HG02678 (cell line): Measurements from ENCODE around the gene UTP15.
A peak's percentile ranks its signal among the peaks of the same experiment; 100 is the strongest.

Experiments
- ATAC-seq: cut with Tn5 transposase; IDR thresholded peaks from one replicate; pipeline ENCODE4 v1.9.1; 2021; ENCODE audit warnings: mild to moderate bottlenecking, moderate library complexity; ENCODE audit not compliant: unreplicated experiment

UTP15 gene

GRCh38 chr5:73564018-73564417 lies 1.5 kb upstream of the UTP15 start:
- no peak for ATAC-seq

- peak; percentile 5 for ATAC-seq
These were observed 868 bp upstream of the UTP15 start for GRCh38 chr5:73564675-73565074.

DNA sequence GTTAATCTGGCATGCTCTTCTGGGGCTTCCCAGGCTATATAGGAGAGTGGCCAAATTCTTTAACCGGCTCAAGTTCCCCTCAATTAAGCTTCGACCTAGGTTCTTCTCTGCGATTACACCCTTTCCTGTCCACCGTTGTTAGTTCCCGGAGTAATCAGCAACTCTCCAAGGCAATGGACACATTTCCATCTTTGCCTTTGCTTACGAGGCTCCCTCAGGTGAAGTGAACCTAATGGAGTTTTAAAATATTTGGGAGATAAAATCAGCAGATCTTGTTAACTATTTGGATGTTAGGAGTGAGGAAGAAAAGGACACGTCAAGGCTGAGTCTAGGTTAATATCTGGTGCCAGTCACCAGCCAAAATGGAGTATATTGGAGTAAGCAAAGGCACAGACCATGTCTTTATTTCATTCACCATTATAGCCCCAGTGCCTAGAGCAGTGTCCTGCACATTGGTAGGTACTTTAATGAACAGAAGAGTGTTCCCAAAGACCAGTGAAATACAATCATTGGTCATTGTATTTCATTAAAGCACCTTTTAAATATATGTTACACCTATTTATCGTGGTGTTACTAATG lies 515 bp downstream of the UTP15 start:
- no peak for ATAC-seq

DNA sequence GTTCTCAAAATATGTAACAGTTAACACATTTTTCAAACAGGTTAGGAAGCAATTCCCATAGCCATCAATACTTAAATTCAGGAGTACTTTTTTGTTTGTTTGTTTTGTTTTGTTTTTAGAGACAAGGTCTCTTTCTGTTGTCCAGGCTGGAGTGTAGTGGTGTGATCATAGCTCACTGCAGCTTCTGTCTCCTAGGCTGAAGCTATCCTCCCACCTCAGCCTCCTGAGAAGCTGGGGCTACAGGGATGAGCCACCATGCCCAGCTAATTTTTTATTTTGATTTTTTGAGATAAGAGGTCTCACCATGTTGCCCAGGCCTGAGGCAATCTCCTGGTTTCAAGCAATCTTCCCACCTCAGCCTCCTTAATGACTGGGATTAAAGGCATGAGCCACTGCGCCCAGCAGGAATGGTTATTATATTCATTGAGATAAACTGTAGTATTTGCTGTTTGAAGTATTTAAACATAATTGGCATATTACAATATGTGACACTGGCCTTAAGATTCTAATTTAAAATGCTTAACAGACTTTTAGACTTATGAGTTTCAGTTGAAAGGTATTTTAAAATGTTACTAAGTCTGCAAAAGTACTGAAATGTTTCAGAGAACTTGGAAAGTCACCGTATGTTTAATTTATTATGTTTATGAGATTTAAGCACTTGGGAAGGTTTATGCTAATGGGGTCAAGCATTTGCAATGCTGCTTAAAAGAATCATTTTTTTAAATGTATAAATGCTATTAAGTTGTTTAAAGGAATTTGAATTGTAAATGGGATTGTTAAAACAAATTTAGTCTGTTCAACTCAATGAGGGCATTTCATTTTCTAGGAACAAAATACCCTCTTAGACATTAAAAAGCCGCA lies 17.0 kb downstream of the UTP15 start:
- no peak for ATAC-seq

GRCh38 chr5:73587923-73588322 lies 22.4 kb downstream of the UTP15 start:
- ATAC-seq = peak; percentile 88

GRCh38 chr5:73591102-73591695 lies 25.7 kb downstream of the UTP15 start:
- ATAC-seq = peak; percentile 50

DNA sequence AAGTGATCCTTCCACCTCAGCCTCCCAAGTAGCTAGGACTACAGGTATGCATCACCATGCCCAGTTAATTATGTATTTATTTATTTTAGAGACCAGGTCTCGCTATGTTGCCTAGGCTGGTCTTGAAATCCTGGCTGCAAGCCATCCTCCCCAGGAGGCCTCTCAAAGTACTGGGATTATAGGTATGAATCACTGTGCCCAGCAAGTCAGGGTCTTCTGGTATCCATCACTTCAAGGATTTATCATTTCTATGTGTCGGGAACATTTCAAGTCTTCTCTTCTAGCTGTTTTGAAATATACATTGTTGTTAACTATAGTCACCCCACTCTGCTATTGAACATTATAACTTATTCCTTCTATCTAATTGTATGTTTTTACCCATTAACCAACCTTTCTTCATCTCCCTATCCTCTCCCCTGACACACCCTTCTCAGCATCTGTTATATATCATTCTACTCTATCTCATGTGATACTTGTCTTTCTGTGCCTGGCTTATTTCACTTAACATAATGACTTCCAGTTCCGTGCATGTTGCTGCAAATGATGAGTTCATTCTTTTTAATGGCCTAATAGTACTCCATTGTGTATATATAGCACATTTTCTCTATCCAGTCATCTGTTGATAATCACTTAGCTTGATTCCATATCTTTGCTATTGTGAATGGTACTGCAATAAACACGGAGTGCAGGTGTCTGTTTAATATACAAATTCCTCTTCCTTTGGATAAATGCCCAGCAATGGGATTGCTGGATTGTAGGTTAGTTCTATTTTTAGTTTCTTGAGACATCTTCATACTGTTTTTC lies 26.4 kb downstream of the UTP15 start:
- no peak for ATAC-seq

DNA sequence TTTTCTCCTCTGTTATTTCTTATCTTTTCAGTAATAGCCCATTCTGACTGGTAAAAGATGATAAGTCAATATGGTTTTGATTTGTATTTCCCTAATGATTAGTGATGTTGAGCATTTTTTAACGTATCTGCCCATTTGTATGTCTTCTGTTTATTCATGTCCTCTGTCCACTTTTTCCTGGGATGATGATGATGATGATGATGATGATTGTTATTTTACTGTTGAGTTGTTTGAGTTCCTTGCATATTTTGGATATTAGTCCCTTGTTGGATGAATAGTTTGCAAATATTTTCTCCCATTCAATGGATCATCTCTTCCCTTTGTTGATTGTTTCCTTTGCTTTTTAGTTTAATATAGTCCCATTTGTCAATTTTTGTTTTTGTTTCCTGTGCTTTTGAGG lies 27.0 kb downstream of the UTP15 start:
- ATAC-seq = no peak

DNA sequence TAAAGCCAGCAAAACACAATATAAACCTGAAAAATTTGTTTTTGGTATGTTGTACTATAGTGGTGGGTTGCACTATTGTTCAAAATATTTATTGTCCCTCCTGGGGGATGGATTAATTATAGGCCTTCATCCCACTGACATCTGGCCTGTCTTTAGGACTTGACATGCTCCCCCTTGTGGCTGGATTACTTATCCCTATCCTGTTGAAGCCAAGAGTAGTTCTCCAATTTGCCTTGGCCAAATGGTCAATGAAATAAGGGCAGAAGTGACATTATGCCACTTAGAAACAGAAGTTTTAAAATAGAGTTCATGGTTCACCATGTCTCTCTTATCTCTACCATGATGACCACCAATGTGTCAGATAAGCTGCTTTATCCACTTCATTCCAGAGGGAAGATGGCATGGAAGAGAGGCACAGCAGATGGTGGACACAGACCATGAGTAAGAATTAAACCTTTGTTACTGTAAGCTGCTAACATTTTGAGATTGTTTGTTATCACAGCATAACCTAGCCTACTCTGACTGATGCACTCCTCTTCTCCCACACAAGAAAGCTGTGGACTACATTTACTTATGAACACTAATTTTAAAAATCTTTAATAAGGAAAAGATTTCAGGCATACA lies 31.3 kb downstream of the UTP15 start:
- ATAC-seq = no peak

- ATAC-seq = no peak
These were observed 33.8 kb downstream of the UTP15 start for GRCh38 chr5:73599380-73599779.

DNA sequence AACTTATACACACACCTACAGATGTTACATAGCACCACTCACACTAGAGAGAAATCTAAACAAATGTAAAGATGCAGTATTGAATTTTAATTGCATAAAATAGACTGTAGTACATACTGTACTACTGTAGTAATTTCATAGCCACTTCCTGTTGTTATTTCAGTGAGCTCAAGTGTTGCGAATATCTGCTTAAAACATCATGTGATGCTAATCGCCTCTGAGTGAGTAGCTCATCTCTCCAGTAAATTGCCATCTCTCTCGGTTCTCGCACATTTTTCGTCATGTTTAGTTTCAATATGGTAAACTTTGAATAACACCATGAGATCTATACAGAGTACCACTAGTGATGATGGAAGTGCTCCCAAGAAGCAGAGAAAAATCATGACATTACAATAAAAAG lies 38.5 kb downstream of the UTP15 start:
- ATAC-seq = no peak

- ATAC-seq = no peak
These were observed 39.9 kb downstream of the UTP15 start for GRCh38 chr5:73605223-73606087.

DNA sequence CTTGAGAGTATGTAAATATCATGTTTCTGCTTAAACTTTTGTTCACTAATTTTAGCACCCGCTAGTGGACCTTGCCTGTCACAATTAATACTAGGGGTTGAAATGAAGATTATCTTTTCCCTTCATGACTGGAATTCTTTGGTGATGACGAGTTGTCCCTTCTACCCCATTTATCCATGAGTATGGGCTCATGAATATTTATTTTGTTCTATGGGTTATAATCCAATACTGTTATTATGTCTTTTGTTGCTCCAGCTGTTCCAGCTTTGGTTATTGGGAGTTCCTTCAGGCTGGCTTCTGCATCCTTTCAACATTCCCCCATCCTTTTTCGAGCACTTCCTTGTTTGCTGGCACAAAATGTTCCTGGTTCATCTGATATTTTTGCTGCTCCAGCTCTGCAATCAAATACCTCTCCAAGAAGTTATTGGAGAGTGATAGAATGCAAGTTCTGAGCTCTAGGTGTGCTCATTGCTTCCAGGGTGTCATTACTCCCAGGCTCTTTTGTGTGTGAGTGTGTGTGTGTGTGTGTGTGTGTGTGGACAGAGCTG lies 40.7 kb downstream of the UTP15 start:
- no peak for ATAC-seq

DNA sequence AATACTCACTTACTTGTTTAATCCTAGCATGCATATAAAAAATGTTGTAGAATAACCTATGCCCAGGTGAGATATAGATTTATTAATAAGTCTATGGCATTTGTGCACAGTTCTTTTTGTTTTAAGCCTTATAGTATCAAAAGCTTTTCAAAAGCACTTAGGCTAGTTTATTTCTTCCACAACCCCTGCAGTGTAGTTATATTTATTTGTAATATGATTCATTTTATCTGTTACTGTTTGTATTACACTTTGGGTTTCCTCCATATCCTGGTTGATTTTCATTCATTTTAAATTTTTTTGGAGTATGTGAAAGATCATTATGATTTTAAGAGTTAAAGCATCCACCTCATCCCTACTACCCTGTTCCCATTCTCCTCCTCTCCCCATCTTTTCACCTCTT lies 41.7 kb downstream of the UTP15 start:
- ATAC-seq = no peak

DNA sequence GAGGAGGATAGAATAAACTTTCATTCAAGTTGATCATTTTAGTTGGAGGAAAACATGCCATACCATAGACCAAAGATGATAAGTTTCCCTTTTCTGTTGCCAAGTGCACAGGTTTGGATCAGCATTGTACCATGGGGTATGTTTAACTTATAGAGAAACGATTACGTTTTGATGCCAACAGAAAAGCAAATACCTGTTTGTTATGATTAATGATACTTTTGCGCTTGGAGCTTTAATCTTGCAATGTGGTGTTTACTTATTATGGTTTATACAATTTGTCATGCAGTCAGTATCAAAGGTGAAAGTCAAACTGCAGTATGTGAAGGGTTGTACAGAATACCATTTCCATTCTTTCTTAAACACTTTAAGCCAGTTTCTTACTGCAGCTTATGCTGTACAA lies 47.3 kb downstream of the UTP15 start:
- ATAC-seq = no peak

- ATAC-seq = no peak
These were observed 49.5 kb downstream of the UTP15 start for GRCh38 chr5:73615085-73615484.

GRCh38 chr5:73615947-73616346 lies 50.4 kb downstream of the UTP15 start:
- no peak for ATAC-seq

- peak; percentile 66 for ATAC-seq
These were observed 52.2 kb downstream of the UTP15 start for GRCh38 chr5:73617510-73618279.
